Measurements from ENCODE around the gene CYP27C1.
"Not testable (repeated sequence)": the region's sequence is repeated elsewhere in the genome, so short reads cannot be mapped to it uniquely, and the experiment has no call there.

CYP27C1 gene

DNA sequence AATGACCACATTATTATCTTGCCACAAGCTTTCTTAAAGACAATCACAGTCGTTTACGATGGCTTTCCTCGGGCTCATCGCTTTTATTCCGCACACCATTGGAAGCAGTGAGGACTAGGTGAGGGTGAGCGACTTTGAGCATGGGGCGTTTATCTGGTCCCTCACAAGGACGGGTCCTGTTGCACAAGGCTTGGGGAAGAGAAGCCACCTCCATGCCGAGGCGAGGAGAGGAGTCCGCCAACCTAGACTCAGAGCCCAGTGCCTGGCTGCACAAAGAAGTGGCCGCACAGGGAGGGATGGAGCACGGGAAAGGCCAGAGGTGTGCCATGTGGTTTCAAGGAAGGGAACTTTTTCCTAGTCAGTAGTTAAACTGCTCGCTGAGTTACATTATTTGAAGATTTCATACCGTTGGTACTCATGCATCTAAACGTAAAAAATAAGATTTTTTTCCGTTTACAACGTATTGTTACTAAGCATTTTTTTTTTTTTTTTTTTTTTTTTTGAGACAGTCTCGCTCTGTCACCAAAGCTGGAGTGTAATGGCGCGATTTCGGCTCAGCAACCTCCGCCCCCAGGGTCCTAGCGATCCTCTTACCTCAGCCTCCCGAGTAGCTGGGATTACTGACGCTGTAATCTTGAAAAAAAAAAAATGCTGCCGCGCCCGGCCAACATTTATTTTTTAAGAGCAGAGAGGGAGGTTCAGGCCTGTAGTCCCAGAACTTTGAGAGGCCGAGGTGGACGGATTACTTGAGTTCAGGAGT is 849 bp upstream of the CYP27C1 start:
- DNase-seq (ENCODE audit: low read depth): no peak

DNA sequence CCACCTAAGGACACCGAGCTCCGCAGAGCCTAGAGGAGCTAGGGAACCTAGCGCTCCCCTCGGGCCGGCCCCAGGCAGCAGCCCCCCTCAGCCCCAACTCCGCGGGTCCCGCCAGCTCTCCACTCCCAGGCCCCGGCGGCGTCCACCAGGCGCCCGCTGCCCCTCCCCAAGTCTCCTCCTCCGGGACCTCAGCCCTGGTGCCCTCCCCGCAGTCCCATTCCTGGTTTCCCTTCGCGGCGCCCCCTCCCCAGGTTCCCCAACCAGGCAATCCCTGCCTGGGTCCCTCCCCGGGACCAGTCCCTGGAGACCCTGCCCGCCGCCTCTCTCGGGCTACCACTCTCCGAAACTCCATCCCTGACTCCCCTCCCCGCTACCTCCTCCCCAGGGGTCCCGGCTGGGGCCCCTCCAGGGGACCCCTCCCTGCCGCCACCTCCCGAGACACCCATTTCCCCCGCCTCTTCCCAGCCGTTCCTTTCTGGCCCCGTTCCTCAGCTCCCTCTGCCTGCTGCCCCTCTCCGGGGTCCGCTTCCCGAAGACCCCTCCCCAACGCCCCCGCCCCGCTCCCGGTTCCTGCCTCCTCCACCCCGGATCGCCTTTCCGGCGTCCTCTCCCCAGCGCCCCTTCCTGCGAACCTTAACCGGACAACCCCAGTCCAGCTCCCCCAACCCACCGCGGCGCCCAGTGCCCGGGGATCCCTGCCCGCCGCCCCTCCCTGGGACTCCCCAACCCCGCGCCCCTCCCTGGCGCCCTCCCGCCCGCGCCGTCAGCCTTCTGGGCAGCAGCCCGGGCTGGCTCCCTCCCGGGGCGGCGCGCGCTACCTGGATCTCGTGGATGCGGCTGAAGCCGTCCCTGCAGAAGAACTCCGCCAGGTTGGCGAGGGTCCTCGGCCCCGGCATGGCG is 678 bp downstream of the CYP27C1 start:
- no peak for DNase-seq (ENCODE audit: low read depth)

DNA sequence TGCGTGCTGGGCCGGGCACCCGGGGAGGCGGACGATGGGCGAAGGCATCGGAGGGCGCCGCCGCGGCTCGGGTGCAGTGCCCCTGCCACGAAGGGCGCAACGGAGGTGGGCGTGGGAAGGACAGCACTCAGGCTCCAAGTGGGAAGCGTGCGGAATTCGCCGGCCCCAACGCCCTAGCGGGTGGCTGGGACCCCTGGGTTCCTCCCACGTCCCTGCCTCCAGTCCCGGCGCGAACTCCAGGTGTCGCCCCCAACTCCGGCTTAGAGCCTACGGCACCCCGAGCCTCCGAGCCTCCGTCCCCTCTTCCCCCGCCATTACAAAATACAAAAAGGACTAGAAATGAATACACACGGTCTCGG is 1.3 kb downstream of the CYP27C1 start:
- no peak for DNase-seq (ENCODE audit: low read depth)

DNA sequence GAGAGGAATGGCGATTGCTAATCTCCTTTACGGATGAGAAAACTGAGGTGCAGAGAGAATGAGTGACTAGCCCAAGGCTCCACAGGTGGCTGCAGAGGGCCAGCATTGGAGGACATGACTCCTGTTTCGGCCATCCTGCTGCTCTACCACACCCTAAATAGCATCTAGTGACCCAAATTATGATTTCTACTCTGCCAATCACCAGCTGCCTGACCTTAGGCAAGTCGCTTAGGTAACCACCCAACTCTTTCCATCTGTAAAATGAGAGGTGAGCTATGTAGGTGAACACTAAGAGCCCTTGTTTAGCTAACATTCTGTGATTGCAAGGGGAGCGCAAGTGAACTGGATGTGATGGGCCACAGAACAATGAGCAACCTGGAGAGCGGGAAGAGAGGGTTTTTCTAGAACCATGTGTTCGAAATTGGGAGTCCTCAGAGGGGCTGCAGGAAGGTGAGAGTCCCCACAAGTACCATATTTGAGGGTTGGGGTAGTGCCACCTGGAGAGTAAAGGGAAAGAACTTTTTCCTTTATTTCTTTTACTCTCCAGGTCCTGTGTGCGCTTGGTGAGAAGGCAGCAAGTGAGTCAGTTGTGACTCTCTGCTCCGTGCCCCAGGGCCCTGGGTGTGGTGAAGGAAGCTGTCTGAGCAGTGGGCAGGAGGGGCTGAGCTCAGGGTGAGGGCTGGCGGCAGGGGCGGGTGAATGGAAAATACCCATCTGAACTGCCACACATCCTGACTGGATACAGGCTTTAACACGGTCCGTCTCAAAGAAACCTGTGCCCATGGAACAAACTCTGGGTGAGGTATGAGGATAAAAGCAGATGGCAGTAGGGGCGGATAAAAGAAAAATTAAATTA is 2.4 kb downstream of the CYP27C1 start:
- DNase-seq (ENCODE audit: low read depth): no peak

DNA sequence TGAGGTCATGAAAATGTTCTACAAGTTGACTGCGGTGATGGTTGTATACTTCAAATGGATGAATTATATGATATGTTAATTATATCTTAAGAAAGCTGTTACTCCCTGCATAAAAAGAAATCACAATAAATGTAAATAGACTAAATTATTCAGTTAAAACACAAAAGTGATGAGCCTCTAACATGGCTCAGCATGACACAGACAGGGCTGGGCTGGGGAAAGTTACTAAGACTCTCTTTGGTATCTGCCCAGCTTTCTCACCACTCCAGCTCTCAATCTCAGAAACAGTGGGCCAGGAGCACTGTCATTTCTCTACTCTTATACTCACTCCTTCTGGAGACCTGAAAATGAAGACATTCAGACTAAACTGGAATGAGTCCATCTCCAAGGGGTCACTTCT is 3.5 kb downstream of the CYP27C1 start:
- no peak for DNase-seq (ENCODE audit: low read depth)

DNA sequence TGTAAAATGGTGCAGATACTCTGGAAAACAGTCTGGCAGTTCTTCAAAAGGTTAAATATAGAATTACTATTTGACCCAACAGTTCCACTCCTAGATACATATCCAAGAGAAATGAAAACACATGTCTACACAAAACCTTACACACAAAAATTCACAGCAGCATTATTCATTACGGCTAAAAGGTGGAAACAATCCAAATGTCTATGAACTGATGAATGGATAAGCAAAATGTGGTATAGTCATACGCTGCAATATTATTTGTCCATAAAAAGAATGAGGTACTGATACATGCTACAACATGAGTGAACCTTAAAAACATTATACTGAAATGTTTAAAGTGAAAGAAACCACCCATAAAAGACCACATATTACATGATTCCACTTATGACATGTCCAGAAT is 4.0 kb downstream of the CYP27C1 start:
- no peak for DNase-seq (ENCODE audit: low read depth)

DNA sequence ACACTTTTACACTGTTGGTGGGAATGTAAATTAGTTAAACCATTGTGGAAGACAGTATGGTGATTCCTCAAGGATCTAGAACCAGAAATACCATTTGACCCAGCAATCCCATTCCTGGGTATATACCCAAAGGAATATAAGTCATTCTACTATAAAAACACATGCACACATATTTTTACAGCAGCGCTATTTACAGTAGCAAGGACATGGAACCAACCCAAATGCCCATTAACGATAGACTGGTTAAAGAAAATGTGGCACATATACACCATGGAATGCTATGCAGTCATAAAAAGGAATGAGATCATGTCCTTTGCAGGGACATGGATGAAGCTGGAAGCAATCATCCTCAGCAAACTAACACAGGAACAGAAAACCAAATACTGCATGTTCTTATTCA is 5.9 kb downstream of the CYP27C1 start:
- not testable (repeated sequence) for DNase-seq (ENCODE audit: low read depth)

DNA sequence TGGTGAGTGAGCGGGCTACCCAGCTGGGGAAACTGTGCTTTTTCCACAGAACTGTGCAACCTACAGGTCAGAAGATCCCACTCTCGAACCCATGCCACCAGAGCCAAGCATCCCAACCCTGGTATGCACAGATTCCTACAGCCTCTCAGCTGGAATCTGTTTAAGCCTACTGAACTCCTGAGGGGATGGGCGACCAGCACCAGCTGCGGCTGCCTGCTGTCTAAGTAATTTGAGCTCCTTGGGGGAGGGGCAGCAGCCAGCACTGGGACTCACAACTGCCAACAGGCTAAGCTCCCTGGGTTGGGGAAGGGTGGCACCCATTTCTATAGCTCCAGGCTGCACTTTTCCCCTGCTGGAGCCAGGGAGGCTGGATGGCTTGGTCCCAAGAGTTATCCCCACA is 11.8 kb downstream of the CYP27C1 start:
- no peak for DNase-seq (ENCODE audit: low read depth)

DNA sequence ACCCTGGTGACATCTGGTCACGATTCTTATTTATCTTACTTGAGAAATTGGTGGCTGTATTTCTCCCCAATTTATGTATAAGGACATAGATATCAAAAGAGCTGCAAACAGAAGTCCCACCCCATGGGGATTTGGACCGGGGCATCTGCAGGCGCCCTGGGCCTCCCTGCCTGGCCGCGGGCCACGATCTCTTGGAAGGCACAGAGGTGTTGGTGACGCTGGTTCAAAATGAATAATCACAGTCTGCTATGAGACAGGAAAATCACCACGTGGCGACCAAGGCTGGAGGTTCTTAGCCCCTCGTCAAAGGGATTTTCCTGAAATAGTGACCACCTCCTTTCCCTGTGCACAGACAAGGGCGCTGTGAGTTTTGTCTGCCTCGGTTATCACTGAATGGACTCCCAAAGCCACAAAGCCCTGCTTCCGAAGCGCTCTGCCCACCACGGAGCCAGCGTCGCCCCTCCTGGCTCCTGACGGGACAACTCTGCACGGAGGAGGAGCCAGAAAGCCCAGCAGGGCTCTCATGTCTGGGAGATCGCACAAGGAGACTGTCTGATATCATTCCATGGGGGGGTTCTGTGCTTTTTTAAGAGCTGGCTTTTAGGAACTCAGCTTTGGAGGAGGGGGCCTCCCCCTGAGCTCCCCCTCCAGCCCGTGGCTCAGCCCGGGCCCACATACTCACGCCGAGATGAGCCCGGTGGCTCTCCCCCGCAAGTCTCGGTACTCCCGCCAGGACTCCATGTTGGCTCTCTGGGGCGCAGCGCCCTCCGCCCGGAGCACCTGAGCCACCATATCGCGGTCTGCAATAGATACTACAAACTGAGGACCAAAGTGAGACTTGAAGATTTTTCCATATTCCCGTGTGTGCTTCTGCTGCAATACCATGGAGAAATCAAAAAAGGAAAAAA is 14.6 kb downstream of the CYP27C1 start:
- DNase-seq (ENCODE audit: low read depth): no peak

DNA sequence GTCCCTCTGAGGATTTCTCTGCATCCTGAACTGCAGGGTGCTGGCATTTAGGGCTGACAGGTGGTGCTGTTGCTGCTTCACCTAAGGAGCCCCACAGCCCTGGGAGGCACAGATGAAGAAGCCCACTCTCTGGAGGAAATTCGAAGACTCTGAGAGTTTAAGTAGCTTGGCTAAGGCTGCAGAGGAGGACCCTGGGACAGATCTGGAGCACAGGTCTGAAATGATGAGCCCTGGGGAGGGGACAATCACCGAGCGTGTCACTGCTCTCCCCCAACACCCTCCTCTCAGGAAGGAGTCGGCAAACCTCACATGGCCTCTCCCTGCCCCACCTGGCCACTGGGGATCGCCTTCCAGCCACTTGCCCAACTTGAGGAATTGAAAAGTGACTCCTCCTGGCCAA is 18.6 kb downstream of the CYP27C1 start:
- no peak for DNase-seq (ENCODE audit: low read depth)

DNA sequence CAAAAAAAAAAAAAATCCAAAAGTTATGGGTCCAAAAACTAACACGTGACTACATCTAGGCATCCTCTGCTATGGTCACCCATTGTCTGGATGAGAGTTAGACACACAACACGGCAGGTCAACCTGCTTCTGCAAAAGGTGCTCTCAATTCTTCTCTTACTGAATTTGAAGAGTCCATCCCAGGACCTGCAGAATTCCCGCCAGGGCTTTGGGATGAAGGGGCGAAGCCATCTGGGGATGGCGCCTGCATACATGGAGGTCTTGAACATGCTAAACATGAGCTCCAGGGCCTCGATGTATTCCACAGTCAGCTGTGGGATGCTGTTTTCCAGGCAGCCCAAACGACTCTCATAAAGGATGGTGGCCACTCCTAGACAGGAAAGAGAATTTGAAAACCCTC is 19.1 kb downstream of the CYP27C1 start:
- DNase-seq (ENCODE audit: low read depth): no peak

DNA sequence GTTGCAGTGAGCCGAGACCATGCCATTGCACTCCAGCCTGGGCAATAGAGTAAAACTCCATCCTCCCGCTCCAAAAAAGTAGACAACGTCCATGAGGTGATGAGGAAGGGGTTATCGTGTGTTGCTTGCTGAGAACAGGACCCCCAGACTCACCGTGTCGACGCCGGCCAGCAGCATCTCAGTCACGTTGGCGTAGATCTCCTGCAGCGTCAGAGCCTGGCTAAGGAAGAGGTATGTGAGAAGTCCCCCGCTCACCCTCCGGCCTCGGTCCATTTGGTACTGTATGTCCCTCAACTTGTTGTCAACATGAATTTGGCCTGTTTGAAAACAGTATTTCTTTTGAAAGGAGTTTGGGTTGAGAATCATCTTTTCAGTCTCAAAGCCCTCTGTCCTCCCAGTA is 20.9 kb downstream of the CYP27C1 start:
- DNase-seq (ENCODE audit: low read depth): no peak

DNA sequence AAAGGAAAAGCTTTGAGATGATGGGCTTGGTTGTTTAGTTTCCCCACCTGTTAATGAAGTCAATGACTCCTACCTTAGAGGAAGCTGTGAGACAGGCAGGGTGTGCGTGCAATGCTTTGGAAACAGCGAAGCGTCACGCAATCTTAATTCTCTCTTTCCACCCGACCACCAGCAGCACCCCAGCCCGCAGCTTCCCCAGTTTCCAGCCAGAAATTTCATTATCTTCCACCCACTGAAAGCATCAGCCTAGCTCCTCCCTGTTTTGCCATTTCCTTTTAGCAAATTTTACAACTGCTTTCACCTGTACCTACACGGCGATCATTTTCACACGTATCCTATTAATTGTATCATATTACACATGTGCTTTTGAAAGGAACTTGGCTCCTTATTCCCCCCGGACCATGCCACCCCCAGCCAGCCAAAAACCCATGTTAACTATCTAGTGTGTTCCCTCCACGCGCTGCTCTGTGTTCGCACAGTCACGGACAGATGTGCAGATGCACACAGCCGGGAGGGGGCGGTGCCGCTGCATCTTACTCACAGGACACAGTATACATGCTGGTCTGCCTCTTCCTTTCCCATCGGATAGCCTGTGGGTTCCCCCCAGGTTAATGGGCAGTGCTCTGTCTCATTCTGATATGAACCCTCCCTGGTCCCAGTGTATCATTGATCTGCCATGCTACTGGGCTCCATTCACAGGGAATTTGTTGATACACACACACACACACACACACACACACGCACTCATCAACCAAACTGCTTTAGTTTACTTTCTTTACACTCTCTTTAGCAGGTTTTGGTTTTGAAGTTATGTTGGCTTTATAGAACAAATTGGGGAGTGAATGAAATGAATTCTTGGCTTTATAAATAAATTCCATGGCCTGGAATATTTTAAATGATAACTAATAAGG is 22.4 kb downstream of the CYP27C1 start:
- DNase-seq (ENCODE audit: low read depth): peak; percentile 34

DNA sequence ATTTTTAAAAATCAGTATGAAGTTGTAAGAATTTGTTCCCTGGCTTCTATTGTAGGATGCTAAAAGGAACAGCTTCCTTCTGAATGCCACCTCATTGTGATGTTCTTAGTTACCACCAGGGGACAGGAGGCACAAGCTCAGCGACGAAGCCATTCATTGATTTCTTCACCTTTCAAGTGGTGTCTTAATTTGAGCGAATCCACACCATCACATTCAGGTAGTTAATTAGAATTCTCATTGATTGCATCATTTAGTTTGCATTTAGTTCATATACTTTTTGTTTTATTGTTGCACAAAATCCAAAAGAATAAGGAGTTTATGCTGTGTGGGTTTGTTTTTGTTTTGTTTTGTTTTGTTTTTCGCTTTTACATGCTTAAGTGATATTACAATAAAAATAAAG is 23.1 kb downstream of the CYP27C1 start:
- no peak for DNase-seq (ENCODE audit: low read depth)

DNA sequence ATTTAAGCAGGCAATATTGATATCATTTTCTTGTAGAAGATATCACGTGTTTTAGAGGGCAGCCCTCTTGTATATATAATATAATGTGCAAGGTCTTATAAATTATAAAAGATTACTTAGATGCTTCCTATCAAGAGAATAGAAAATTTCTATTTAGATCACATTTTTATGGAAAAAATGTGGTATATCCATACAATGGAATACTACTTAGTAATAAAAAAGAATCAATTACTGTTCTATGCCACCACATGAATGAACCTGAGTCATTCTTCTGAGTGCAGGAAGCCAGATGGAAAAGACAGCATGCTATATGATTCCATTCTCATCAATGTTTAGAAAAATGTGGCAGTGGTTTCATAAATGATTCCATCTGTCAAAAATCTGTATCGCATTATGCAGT is 23.6 kb downstream of the CYP27C1 start:
- DNase-seq (ENCODE audit: low read depth): no peak

DNA sequence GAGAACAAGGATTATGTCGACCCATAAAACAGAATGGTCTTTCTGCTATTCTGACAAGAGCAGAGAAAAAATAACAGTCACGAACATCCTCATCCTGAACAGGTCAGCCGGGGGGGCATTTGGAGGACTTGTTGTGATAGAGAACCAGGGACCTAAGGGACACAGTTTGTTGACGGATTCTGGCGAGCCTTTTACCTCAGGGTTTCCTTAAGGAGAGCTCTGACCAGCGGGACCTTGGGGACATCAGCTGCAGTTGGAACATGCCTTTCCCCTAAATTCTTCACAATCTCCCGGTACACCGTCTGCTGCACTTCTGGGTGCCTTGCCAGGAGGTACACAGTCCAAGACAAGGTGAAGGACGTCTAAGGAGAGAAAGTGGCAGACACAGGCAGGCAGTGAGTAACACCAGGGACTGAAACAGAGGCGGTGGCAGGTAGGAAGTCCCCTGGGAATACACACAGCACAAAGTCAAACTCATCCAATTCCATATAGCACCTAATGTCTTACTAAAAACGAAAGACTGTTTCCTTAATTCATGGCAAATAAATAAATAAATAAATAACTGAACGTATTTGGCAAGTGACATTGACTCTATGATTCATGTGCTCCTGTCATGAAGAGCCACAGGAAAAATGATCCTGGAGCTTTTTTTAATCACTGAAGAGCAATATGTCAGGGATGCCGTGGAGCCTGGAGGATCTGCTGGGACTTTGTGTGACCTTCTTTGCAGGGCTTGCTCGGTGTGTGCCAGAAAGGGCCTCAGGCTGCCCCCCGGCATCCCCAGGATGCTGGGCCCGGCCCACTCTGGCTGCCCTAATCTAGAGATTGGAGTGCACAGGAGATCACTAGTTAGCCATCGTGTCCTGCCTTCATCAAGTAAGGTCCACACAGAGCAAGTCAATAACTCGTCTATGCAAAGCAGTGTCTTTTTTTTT is 24.7 kb downstream of the CYP27C1 start:
- DNase-seq (ENCODE audit: low read depth): no peak

DNA sequence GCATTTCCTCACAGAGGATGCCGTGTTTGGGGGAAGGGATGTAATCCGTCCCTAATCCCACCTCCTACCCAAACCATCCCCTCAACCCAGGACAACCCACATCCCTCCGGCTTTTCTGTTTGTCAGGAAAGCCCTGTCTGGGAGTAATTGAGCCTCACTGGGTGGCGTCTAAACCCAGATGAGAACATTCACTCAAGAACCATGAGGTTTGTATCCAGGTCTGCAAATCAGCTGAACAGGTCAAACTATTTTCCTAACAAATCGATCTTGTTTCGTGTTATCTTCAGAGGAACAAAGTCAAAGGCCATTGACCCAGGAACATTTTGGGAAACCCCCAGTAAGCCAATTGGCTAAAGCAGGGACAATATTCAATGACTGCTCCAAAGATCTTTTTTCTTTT is 25.7 kb downstream of the CYP27C1 start:
- DNase-seq (ENCODE audit: low read depth): no peak

DNA sequence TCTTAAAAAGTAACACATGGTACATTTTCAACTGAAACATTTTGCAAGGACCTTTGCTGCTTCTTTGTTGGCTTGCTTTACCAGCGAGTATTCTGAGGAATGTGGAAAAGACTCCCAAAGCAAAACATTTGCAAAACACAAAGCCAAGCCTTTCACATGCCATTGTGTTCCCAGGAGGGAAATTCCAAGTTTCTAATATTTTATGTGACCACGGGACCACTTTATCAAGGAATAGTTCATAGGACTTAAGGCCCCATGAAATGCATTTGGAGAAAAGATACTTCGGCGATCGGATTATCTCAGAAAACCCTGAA is 26.2 kb downstream of the CYP27C1 start:
- DNase-seq (ENCODE audit: low read depth): no peak

DNA sequence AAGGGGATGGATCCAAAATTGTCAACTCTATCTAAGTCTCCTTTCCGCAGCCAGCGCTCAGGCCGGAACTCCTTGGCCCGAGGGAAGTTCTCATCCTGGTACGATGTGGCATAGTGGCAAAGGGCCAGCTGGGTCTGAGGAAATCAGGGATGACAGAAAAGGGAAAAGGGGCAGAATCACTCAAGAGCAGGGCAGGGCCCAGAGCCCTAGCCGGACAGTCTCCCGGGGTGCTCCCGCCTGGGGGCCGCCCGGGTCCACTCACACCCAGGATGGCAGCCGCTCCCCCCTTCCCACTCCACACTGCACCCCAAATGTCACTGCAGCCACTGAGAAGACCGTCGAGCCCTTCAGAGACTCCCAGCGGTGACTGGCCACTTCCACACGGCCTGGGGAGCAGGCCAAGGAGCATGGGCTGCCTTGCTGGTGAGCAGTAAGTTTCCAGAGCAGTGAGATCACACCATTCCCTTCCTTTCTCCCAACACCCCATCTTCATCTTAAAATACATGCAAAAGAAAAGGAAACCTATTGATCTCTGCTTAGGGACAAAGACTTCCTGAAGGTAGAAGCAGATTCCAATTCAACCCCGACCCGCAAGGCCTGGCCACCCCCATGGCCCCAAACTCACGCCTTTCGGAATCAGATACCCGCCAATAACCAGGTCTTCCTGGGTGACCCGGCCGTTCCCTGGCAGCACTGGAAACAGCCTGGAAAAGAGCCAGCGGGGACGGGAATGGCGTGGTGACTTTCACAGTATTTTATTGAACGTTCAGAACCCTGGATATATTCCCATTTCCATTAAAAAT is 26.7 kb downstream of the CYP27C1 start:
- no peak for DNase-seq (ENCODE audit: low read depth)

Measured in activated T-cell treated with anti-CD3 and anti-CD28 coated beads for 1 hour (primary cell).